H9 (cell line): ENCODE data around the gene ITGA4. TPM values are rescaled to one million over a fixed set of nuclear protein-coding genes. Genes with fewer than 3 reads are reported as not detected.

ENCODE experiments used
- DNase-seq: peaks from one replicate; pipeline ENCODE4 v3.0.0-alpha.2; 2017
- H2AFZ ChIP-seq: one replicate; pipeline ENCODE4 v1.6.1; 2013; ENCODE audit warnings: mild to moderate bottlenecking, low read length, control low read depth, moderate library complexity
- H2AK5ac ChIP-seq: 2 replicates; pipeline ENCODE4 v1.6.1; 2013; ENCODE audit warnings: low read length, control low read depth, mixed read lengths; ENCODE audit not compliant: insufficient read length
- H2BK120ac ChIP-seq: one replicate; pipeline ENCODE4 v1.6.1; 2013; ENCODE audit warnings: low read depth, mild to moderate bottlenecking, low read length, control low read depth, inconsistent platforms; ENCODE audit not compliant: poor library complexity, severe bottlenecking
- H2BK12ac ChIP-seq: 2 replicates; pipeline ENCODE4 v1.6.1; 2013; ENCODE audit warnings: low read length, control low read depth, mixed read lengths, low read depth; ENCODE audit not compliant: insufficient read length
- H2BK15ac ChIP-seq: 2 replicates; pipeline ENCODE4 v1.6.1; 2013; ENCODE audit warnings: low read depth, low read length, control low read depth
- H2BK20ac ChIP-seq: one replicate; pipeline ENCODE4 v1.6.1; 2013; ENCODE audit warnings: low read depth, mild to moderate bottlenecking, low read length, control low read depth, inconsistent platforms; ENCODE audit not compliant: poor library complexity, severe bottlenecking
- H2BK5ac ChIP-seq: 2 replicates; pipeline ENCODE4 v1.6.1; 2013; ENCODE audit warnings: low read length, control low read depth, mixed read lengths; ENCODE audit not compliant: insufficient read length
- H3K14ac ChIP-seq: 2 replicates; pipeline ENCODE4 v1.6.1; 2013; ENCODE audit warnings: low read length, control low read depth; ENCODE audit not compliant: insufficient read depth
- H3K18ac ChIP-seq: 2 replicates; pipeline ENCODE4 v1.6.1; 2013; ENCODE audit warnings: low read depth, mild to moderate bottlenecking, mixed read lengths, low read length, control low read depth; ENCODE audit not compliant: insufficient read length
- H3K23ac ChIP-seq: 2 replicates; pipeline ENCODE4 v1.6.1; 2013; ENCODE audit warnings: low read length, control low read depth, mixed read lengths, low read depth; ENCODE audit not compliant: insufficient read length
- H3K23me2 ChIP-seq: 2 replicates; pipeline ENCODE4 v1.6.1; 2013; ENCODE audit warnings: low read depth, mild to moderate bottlenecking, mixed read lengths, low read length, control low read depth; ENCODE audit not compliant: insufficient read length, poor library complexity, severe bottlenecking
- H3K27ac ChIP-seq: 2 replicates; pipeline ENCODE4 v1.5.1; 2013; ENCODE audit warnings: low read length, control low read depth, mixed read lengths, low read depth; ENCODE audit not compliant: insufficient read length
- H3K27me3 ChIP-seq: 2 replicates; pipeline ENCODE4 v1.6.1; 2013; ENCODE audit warnings: low read length, control low read depth, inconsistent platforms; ENCODE audit not compliant: insufficient read depth
- H3K4ac ChIP-seq: 2 replicates; pipeline ENCODE4 v1.6.1; 2013; ENCODE audit warnings: low read depth, mild to moderate bottlenecking, control low read depth, inconsistent platforms, low read length, moderate library complexity
- H3K4me1 ChIP-seq: 2 replicates; pipeline ENCODE4 v1.6.1; 2013; ENCODE audit warnings: low read length, control low read depth, inconsistent platforms; ENCODE audit not compliant: insufficient read depth
- H3K4me2 ChIP-seq: 2 replicates; pipeline ENCODE4 v1.6.1; 2013; ENCODE audit warnings: low read length, control low read depth, mixed read lengths; ENCODE audit not compliant: insufficient read length, insufficient read depth
- H3K56ac ChIP-seq: 2 replicates; pipeline ENCODE4 v1.6.1; 2013; ENCODE audit warnings: low read depth, mild to moderate bottlenecking, mixed read lengths, low read length, control low read depth; ENCODE audit not compliant: insufficient read length
- H3K79me1 ChIP-seq: 2 replicates; pipeline ENCODE4 v1.6.1; 2013; ENCODE audit warnings: low read depth, mild to moderate bottlenecking, moderate library complexity, low read length, control low read depth, inconsistent platforms; ENCODE audit not compliant: insufficient read depth, poor library complexity, severe bottlenecking
- H3K79me2 ChIP-seq: 2 replicates; pipeline ENCODE4 v1.6.1; 2013; ENCODE audit warnings: low read length, control low read depth, inconsistent platforms; ENCODE audit not compliant: insufficient read depth
- H3K9ac ChIP-seq: 2 replicates; pipeline ENCODE4 v1.6.1; 2013; ENCODE audit warnings: low read length, control low read depth, mixed read lengths; ENCODE audit not compliant: insufficient read length; ENCODE audit errors: extremely low read depth
- H3K9me3 ChIP-seq: one replicate; pipeline ENCODE4 v1.6.1; 2013; ENCODE audit warnings: low read depth, low read length, inconsistent platforms; ENCODE audit not compliant: control insufficient read depth
- H3T11ph ChIP-seq: one replicate; pipeline ENCODE4 v1.6.1; 2013; ENCODE audit warnings: mild to moderate bottlenecking, low read length, control low read depth, inconsistent platforms
- H4K20me1 ChIP-seq: one replicate; pipeline ENCODE4 v1.6.1; 2013; ENCODE audit not compliant: control insufficient read depth, insufficient read length, insufficient read depth
- H4K5ac ChIP-seq: 2 replicates; pipeline ENCODE4 v1.6.1; 2013; ENCODE audit warnings: low read depth, mild to moderate bottlenecking, mixed read lengths, low read length, control low read depth; ENCODE audit not compliant: insufficient read length
- H4K8ac ChIP-seq: replicated peaks from 2 replicates; pipeline ENCODE4 v1.6.1; 2013; ENCODE audit warnings: low read length, control low read depth, mixed read lengths, low read depth; ENCODE audit not compliant: insufficient read length
- H4K91ac ChIP-seq: 2 replicates; pipeline ENCODE4 v1.6.1; 2013; ENCODE audit warnings: low read depth, mild to moderate bottlenecking, moderate library complexity, mixed read lengths, low read length, control low read depth; ENCODE audit not compliant: insufficient read length
- H3K27ac Mint-ChIP-seq, 3 experiments: 2 replicates in 2 of 3; 3 replicates in 1 of 3; pipeline ENCODE4 v1.8.0; 2020 to 2021; ENCODE audit warnings: mixed read lengths in 3 of 3, mild to moderate bottlenecking in 1 of 3, moderate library complexity in 1 of 3
- H3K27me3 Mint-ChIP-seq: 2 replicates; pipeline ENCODE4 v1.8.0; 2021; ENCODE audit warnings: low read depth, mild to moderate bottlenecking, moderate library complexity, mixed read lengths
- H3K36me3 Mint-ChIP-seq, 3 experiments: 2 replicates in 2 of 3; 3 replicates in 1 of 3; pipeline ENCODE4 v1.8.0; 2020 to 2021; ENCODE audit warnings: low read depth in 3 of 3, mixed read lengths in 3 of 3; ENCODE audit not compliant: insufficient read depth in 1 of 3
- H3K4me1 Mint-ChIP-seq, 2 experiments: 2 replicates each; pipeline ENCODE4 v1.8.0; 2020; ENCODE audit warnings: mixed read lengths in 2 of 2
- H3K4me3 Mint-ChIP-seq, 2 experiments: 2 replicates in 1 of 2; 3 replicates in 1 of 2; pipeline ENCODE4 v1.8.0; 2020 to 2021; ENCODE audit warnings: mild to moderate bottlenecking in 2 of 2, mixed read lengths in 2 of 2, moderate library complexity in 1 of 2
- H3K9me3 Mint-ChIP-seq, 2 experiments: 2 replicates in 1 of 2; 3 replicates in 1 of 2; pipeline ENCODE4 v1.8.0; 2020; ENCODE audit warnings: mild to moderate bottlenecking in 2 of 2, mixed read lengths in 2 of 2, moderate library complexity in 1 of 2
- CTCF ChIP-seq: fragments of 200-600 bp; sonication (generic); conservative IDR thresholded peaks from 3 replicates; pipeline ENCODE4 v1.8.0; 2021; ENCODE audit warnings: antibody characterized with exemption, mild to moderate bottlenecking
- WGBS: extraction: QIAGEN DNeasy Blood & Tissue Kit; methylation state at CpG from one replicate; pipeline ENCODE4 v1.1.7; 2013; ENCODE audit warnings: missing lambda C conversion rate, low lambda C conversion rate, mixed read lengths; ENCODE audit not compliant: insufficient read length; ENCODE audit errors: extremely low coverage; 5-methylcytosine and 5-hydroxymethylcytosine counted together
- total RNA-seq: library from RNA; stranded (reverse); gene quantifications from 2 replicates; pipeline ENCODE4 v1.2.1, GENCODE V29; 2021

Gene ITGA4
- total RNA-seq, 1 experiment from 2014 or later, result 1.3 TPM

- no peak overlapping the region for H3K23ac ChIP-seq
- H2AFZ ChIP-seq, result no peak overlapping the region
- H4K20me1 ChIP-seq, result no peaks in the 10 kb centered on the region
- H3K14ac ChIP-seq, result no peak overlapping the region
- no peak overlapping the region for H3K18ac ChIP-seq
- Mint-ChIP-seq H3K4me1 (peaks cover 5 to 7% of the 10 kb centered on the region in 2 experiments; a peak in 3 of 4 replicates), H3K4me3 (no peak overlapping the region), H3K27me3 (peaks cover 53% of the 10 kb centered on the region), H3K9me3 (no peaks in the 10 kb centered on the region), H3K36me3 (no peaks in the 10 kb centered on the region), H3K27ac (no peak overlapping the region)
- H3K9ac ChIP-seq, result no peak overlapping the region
- no peak overlapping the region for H3T11ph ChIP-seq
- H3K4me1 ChIP-seq, result no peaks in the 10 kb centered on the region
- no peak for TF ChIP-seq CTCF
- H3K79me1 ChIP-seq, result no peaks in the 10 kb centered on the region
- no peaks in the 10 kb centered on the region for H3K79me2 ChIP-seq
- no peak overlapping the region for H2BK5ac ChIP-seq
- no peaks in the 10 kb centered on the region for H3K9me3 ChIP-seq
- H3K4me2 ChIP-seq, result no peak overlapping the region
- no CpG with 5 or more reads among the region's 1 CpG for WGBS
- no peak overlapping the region for H4K5ac ChIP-seq
- no peak overlapping the region for H2AK5ac ChIP-seq
- no peak overlapping the region for H2BK20ac ChIP-seq
- H3K27me3 ChIP-seq, result peaks cover 16% of the 10 kb centered on the region; the same call in 1 of the 2 replicates
- no peak overlapping the region for H4K91ac ChIP-seq
- H3K4ac ChIP-seq, result no peak overlapping the region
- H4K8ac ChIP-seq, result no peak overlapping the region
- no peak overlapping the region for H3K27ac ChIP-seq
- no peak overlapping the region for H2BK15ac ChIP-seq
- peaks cover 9% of the 10 kb centered on the region for H3K23me2 ChIP-seq
- no peak overlapping the region for H3K56ac ChIP-seq
- no peak overlapping the region for H2BK12ac ChIP-seq
- DNase-seq, result no peak
- H2BK120ac ChIP-seq, result no peak overlapping the region
Measured at GRCh38 chr2:181462033-181462432, 4.8 kb downstream of the ITGA4 start.
